H9 (cell line): ENCODE data around the gene NACC1. TPM values are rescaled to one million over a fixed set of nuclear protein-coding genes. Genes with fewer than 3 reads are reported as not detected.

Source experiments
- DNase-seq: peaks from one replicate; pipeline ENCODE4 v3.0.0-alpha.2; 2017
- H2AFZ ChIP-seq: one replicate; pipeline ENCODE4 v1.6.1; 2013; ENCODE audit warnings: mild to moderate bottlenecking, low read length, control low read depth, moderate library complexity
- H2AK5ac ChIP-seq: 2 replicates; pipeline ENCODE4 v1.6.1; 2013; ENCODE audit warnings: low read length, control low read depth, mixed read lengths; ENCODE audit not compliant: insufficient read length
- H2BK120ac ChIP-seq: one replicate; pipeline ENCODE4 v1.6.1; 2013; ENCODE audit warnings: low read depth, mild to moderate bottlenecking, low read length, control low read depth, inconsistent platforms; ENCODE audit not compliant: poor library complexity, severe bottlenecking
- H2BK12ac ChIP-seq: 2 replicates; pipeline ENCODE4 v1.6.1; 2013; ENCODE audit warnings: low read length, control low read depth, mixed read lengths, low read depth; ENCODE audit not compliant: insufficient read length
- H2BK15ac ChIP-seq: 2 replicates; pipeline ENCODE4 v1.6.1; 2013; ENCODE audit warnings: low read depth, low read length, control low read depth
- H2BK20ac ChIP-seq: one replicate; pipeline ENCODE4 v1.6.1; 2013; ENCODE audit warnings: low read depth, mild to moderate bottlenecking, low read length, control low read depth, inconsistent platforms; ENCODE audit not compliant: poor library complexity, severe bottlenecking
- H2BK5ac ChIP-seq: 2 replicates; pipeline ENCODE4 v1.6.1; 2013; ENCODE audit warnings: low read length, control low read depth, mixed read lengths; ENCODE audit not compliant: insufficient read length
- H3K14ac ChIP-seq: 2 replicates; pipeline ENCODE4 v1.6.1; 2013; ENCODE audit warnings: low read length, control low read depth; ENCODE audit not compliant: insufficient read depth
- H3K18ac ChIP-seq: 2 replicates; pipeline ENCODE4 v1.6.1; 2013; ENCODE audit warnings: low read depth, mild to moderate bottlenecking, mixed read lengths, low read length, control low read depth; ENCODE audit not compliant: insufficient read length
- H3K23ac ChIP-seq: 2 replicates; pipeline ENCODE4 v1.6.1; 2013; ENCODE audit warnings: low read length, control low read depth, mixed read lengths, low read depth; ENCODE audit not compliant: insufficient read length
- H3K23me2 ChIP-seq: 2 replicates; pipeline ENCODE4 v1.6.1; 2013; ENCODE audit warnings: low read depth, mild to moderate bottlenecking, mixed read lengths, low read length, control low read depth; ENCODE audit not compliant: insufficient read length, poor library complexity, severe bottlenecking
- H3K27ac ChIP-seq: 2 replicates; pipeline ENCODE4 v1.5.1; 2013; ENCODE audit warnings: low read length, control low read depth, mixed read lengths, low read depth; ENCODE audit not compliant: insufficient read length
- H3K27me3 ChIP-seq: 2 replicates; pipeline ENCODE4 v1.6.1; 2013; ENCODE audit warnings: low read length, control low read depth, inconsistent platforms; ENCODE audit not compliant: insufficient read depth
- H3K4ac ChIP-seq: 2 replicates; pipeline ENCODE4 v1.6.1; 2013; ENCODE audit warnings: low read depth, mild to moderate bottlenecking, control low read depth, inconsistent platforms, low read length, moderate library complexity
- H3K4me1 ChIP-seq: 2 replicates; pipeline ENCODE4 v1.6.1; 2013; ENCODE audit warnings: low read length, control low read depth, inconsistent platforms; ENCODE audit not compliant: insufficient read depth
- H3K4me2 ChIP-seq: 2 replicates; pipeline ENCODE4 v1.6.1; 2013; ENCODE audit warnings: low read length, control low read depth, mixed read lengths; ENCODE audit not compliant: insufficient read length, insufficient read depth
- H3K56ac ChIP-seq: 2 replicates; pipeline ENCODE4 v1.6.1; 2013; ENCODE audit warnings: low read depth, mild to moderate bottlenecking, mixed read lengths, low read length, control low read depth; ENCODE audit not compliant: insufficient read length
- H3K79me1 ChIP-seq: 2 replicates; pipeline ENCODE4 v1.6.1; 2013; ENCODE audit warnings: low read depth, mild to moderate bottlenecking, moderate library complexity, low read length, control low read depth, inconsistent platforms; ENCODE audit not compliant: insufficient read depth, poor library complexity, severe bottlenecking
- H3K79me2 ChIP-seq: 2 replicates; pipeline ENCODE4 v1.6.1; 2013; ENCODE audit warnings: low read length, control low read depth, inconsistent platforms; ENCODE audit not compliant: insufficient read depth
- H3K9ac ChIP-seq: 2 replicates; pipeline ENCODE4 v1.6.1; 2013; ENCODE audit warnings: low read length, control low read depth, mixed read lengths; ENCODE audit not compliant: insufficient read length; ENCODE audit errors: extremely low read depth
- H3K9me3 ChIP-seq: one replicate; pipeline ENCODE4 v1.6.1; 2013; ENCODE audit warnings: low read depth, low read length, inconsistent platforms; ENCODE audit not compliant: control insufficient read depth
- H3T11ph ChIP-seq: one replicate; pipeline ENCODE4 v1.6.1; 2013; ENCODE audit warnings: mild to moderate bottlenecking, low read length, control low read depth, inconsistent platforms
- H4K20me1 ChIP-seq: one replicate; pipeline ENCODE4 v1.6.1; 2013; ENCODE audit not compliant: control insufficient read depth, insufficient read length, insufficient read depth
- H4K5ac ChIP-seq: 2 replicates; pipeline ENCODE4 v1.6.1; 2013; ENCODE audit warnings: low read depth, mild to moderate bottlenecking, mixed read lengths, low read length, control low read depth; ENCODE audit not compliant: insufficient read length
- H4K8ac ChIP-seq: replicated peaks from 2 replicates; pipeline ENCODE4 v1.6.1; 2013; ENCODE audit warnings: low read length, control low read depth, mixed read lengths, low read depth; ENCODE audit not compliant: insufficient read length
- H4K91ac ChIP-seq: 2 replicates; pipeline ENCODE4 v1.6.1; 2013; ENCODE audit warnings: low read depth, mild to moderate bottlenecking, moderate library complexity, mixed read lengths, low read length, control low read depth; ENCODE audit not compliant: insufficient read length
- H3K27ac Mint-ChIP-seq, 3 experiments: 2 replicates in 2 of 3; 3 replicates in 1 of 3; pipeline ENCODE4 v1.8.0; 2020 to 2021; ENCODE audit warnings: mixed read lengths in 3 of 3, mild to moderate bottlenecking in 1 of 3, moderate library complexity in 1 of 3
- H3K27me3 Mint-ChIP-seq: 2 replicates; pipeline ENCODE4 v1.8.0; 2021; ENCODE audit warnings: low read depth, mild to moderate bottlenecking, moderate library complexity, mixed read lengths
- H3K36me3 Mint-ChIP-seq, 3 experiments: 2 replicates in 2 of 3; 3 replicates in 1 of 3; pipeline ENCODE4 v1.8.0; 2020 to 2021; ENCODE audit warnings: low read depth in 3 of 3, mixed read lengths in 3 of 3; ENCODE audit not compliant: insufficient read depth in 1 of 3
- H3K4me1 Mint-ChIP-seq, 2 experiments: 2 replicates each; pipeline ENCODE4 v1.8.0; 2020; ENCODE audit warnings: mixed read lengths in 2 of 2
- H3K4me3 Mint-ChIP-seq, 2 experiments: 2 replicates in 1 of 2; 3 replicates in 1 of 2; pipeline ENCODE4 v1.8.0; 2020 to 2021; ENCODE audit warnings: mild to moderate bottlenecking in 2 of 2, mixed read lengths in 2 of 2, moderate library complexity in 1 of 2
- H3K9me3 Mint-ChIP-seq, 2 experiments: 2 replicates in 1 of 2; 3 replicates in 1 of 2; pipeline ENCODE4 v1.8.0; 2020; ENCODE audit warnings: mild to moderate bottlenecking in 2 of 2, mixed read lengths in 2 of 2, moderate library complexity in 1 of 2
- CTCF ChIP-seq: fragments of 200-600 bp; sonication (generic); conservative IDR thresholded peaks from 3 replicates; pipeline ENCODE4 v1.8.0; 2021; ENCODE audit warnings: antibody characterized with exemption, mild to moderate bottlenecking
- WGBS: extraction: QIAGEN DNeasy Blood & Tissue Kit; methylation state at CpG from one replicate; pipeline ENCODE4 v1.1.7; 2013; ENCODE audit warnings: missing lambda C conversion rate, low lambda C conversion rate, mixed read lengths; ENCODE audit not compliant: insufficient read length; ENCODE audit errors: extremely low coverage; 5-methylcytosine and 5-hydroxymethylcytosine counted together
- total RNA-seq: library from RNA; stranded (reverse); gene quantifications from 2 replicates; pipeline ENCODE4 v1.2.1, GENCODE V29; 2021

Gene NACC1
- total RNA-seq, 1 experiment from 2014 or later = 198 TPM

GRCh38 chr19:13127051-13127450 lies 9.0 kb downstream of the NACC1 start:
- peaks cover 14 to 20% of the 10 kb centered on the region in 2 experiments for H3K4me1 Mint-ChIP-seq
- no peak overlapping the region for H2BK20ac ChIP-seq
- peaks cover 6% of the 10 kb centered on the region for H3K79me1 ChIP-seq

More at GRCh38 chr19:13127051-13127450, 9.0 kb downstream of the NACC1 start:
- H2BK5ac ChIP-seq = no peak overlapping the region
- no peak overlapping the region for H2AK5ac ChIP-seq
- no peak for DNase-seq
- no peaks in the 10 kb centered on the region for H3K9me3 ChIP-seq
- no CpG with 5 or more reads among the region's 9 CpGs for WGBS
- H3K9ac ChIP-seq = no peak overlapping the region
- no peak overlapping the region for H4K8ac ChIP-seq
- no peak overlapping the region for H2BK15ac ChIP-seq
- Mint-ChIP-seq H3K9me3 (no peaks in the 10 kb centered on the region), H3K4me3 (no peak overlapping the region), H3K36me3 (peaks cover 3 to 38% (median 13%) of the 10 kb centered on the region in 3 experiments; a peak in 6 of 7 replicates), H3K27me3 (no peaks in the 10 kb centered on the region), H3K27ac (0 out of 7 replicates have a peak overlapping the region, but pooled peaks of 1 of the 3 experiments have one; percentile 68)
- peaks cover 56% of the 10 kb centered on the region; the same call in 1 of the 2 replicates for H3K79me2 ChIP-seq
- H3K56ac ChIP-seq = no peak overlapping the region
- H3K4me2 ChIP-seq = no peak overlapping the region
- no peak for TF ChIP-seq CTCF
- H3T11ph ChIP-seq = no peak overlapping the region
- H3K18ac ChIP-seq = no peak overlapping the region
- no peak overlapping the region for H3K14ac ChIP-seq
- no peak overlapping the region for H4K5ac ChIP-seq
- no peak overlapping the region for H2BK12ac ChIP-seq
- H3K27me3 ChIP-seq = no peaks in the 10 kb centered on the region
- H2BK120ac ChIP-seq = no peak overlapping the region
- no peak overlapping the region for H3K4ac ChIP-seq
- no peak overlapping the region for H2AFZ ChIP-seq
- H4K91ac ChIP-seq = no peak overlapping the region
- H3K23ac ChIP-seq = no peak overlapping the region
- H3K4me1 ChIP-seq = no peaks in the 10 kb centered on the region
- no peaks in the 10 kb centered on the region for H4K20me1 ChIP-seq
- no peak overlapping the region for H3K27ac ChIP-seq
- H3K23me2 ChIP-seq = no peaks in the 10 kb centered on the region
